Gastroesophageal sphincter (tissue), 3 donors: Measurements from ENCODE around the gene CDC45.

Experiments used
- EP300 ChIP-seq: sonication (generic); formaldehyde crosslinking; IDR thresholded peaks from one replicate; pipeline ENCODE4 v1.6.1; 2017; ENCODE audit warnings: antibody characterized with exemption, mild to moderate bottlenecking
- POLR2A ChIP-seq, 2 donors: fragments of 450-650 bp; IDR thresholded peaks; one replicate each; pipeline ENCODE4 v1.6.1; 2017; ENCODE audit warnings: antibody characterized with exemption in 2 of 2, mild to moderate bottlenecking in 2 of 2, moderate library complexity in 1 of 2
- POLR2AphosphoS5 ChIP-seq: sonication (generic); formaldehyde crosslinking; IDR thresholded peaks from one replicate; pipeline ENCODE4 v1.6.1; 2017; ENCODE audit warnings: antibody characterized with exemption
- TF ChIP-seq, protein P1 (sequence below), 4 experiments: fragments of 200-600 bp in 2 of 4; fragments of 450-650 bp in 2 of 4; sonication (generic) in 1 of 4; IDR thresholded peaks; one replicate each; pipeline ENCODE4 v1.5.1; 2017 to 2019; ENCODE audit warnings: antibody characterized with exemption in 4 of 4, mild to moderate bottlenecking in 2 of 4, moderate library complexity in 2 of 4

DNA sequence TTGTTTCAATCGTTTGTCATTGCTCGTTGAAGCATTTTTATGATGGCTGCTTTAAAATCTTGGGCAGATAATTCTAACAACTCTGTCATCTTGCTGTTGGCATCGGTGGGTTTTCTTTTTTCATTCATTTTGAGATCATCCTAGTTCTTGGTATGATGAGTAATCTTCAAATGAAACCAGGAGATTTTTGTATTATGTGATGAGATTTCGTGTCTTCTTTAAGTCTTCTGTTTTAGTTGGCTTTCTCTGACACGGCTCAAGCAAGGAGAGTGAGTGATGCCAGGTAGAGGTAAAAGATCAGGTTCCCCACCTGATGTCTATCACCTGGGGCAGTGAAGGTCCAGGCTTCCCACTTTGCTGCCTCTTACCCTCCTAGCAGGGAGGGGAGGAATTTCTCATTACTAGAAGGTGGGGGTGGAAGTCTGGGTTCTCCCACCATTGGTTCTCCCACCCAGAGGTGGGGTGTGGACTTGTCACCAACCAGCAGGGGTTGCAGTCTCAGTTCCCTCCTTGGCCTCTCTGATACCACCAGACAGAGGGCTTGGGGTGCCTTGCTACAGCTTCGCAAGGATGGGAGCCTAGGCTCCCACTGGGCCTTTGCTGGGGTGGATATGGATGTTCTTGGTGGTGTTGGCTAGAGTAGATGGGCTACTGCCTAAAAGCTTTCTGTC, 12.9 kb downstream of the CDC45 start:
- TF ChIP-seq POLR2AphosphoS5 (no peak), POLR2A (IDR thresholded peaks at IDR 0.05) (no peak), EP300 (no peak)
- TF ChIP-seq, protein P1, sequence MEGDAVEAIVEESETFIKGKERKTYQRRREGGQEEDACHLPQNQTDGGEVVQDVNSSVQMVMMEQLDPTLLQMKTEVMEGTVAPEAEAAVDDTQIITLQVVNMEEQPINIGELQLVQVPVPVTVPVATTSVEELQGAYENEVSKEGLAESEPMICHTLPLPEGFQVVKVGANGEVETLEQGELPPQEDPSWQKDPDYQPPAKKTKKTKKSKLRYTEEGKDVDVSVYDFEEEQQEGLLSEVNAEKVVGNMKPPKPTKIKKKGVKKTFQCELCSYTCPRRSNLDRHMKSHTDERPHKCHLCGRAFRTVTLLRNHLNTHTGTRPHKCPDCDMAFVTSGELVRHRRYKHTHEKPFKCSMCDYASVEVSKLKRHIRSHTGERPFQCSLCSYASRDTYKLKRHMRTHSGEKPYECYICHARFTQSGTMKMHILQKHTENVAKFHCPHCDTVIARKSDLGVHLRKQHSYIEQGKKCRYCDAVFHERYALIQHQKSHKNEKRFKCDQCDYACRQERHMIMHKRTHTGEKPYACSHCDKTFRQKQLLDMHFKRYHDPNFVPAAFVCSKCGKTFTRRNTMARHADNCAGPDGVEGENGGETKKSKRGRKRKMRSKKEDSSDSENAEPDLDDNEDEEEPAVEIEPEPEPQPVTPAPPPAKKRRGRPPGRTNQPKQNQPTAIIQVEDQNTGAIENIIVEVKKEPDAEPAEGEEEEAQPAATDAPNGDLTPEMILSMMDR (IDR thresholded peaks at IDR 0.05): no peak
